Measurements from ENCODE around the gene FGF11. TPM values are rescaled to one million over a fixed set of nuclear protein-coding genes. Genes with fewer than 3 reads are reported as not detected.

Gene FGF11
- polyA plus RNA-seq, 3 donors from 2014 or later: not detected

- Mint-ChIP-seq H3K27ac (no peak overlapping the region), H3K36me3 (no peaks in the 10 kb centered on the region), H3K4me1 (no peaks in the 10 kb centered on the region), H3K4me3 (no peak overlapping the region), H3K27me3 (ENCODE audit: low read depth in 3 of 3) (peaks cover 0 to 2% (median 0%) of the 10 kb centered on the region in 3 donors), H3K9me3 (no peaks in the 10 kb centered on the region)
- no peak for DNase-seq
These were observed 11.8 kb upstream of the FGF11 start for GRCh38 chr17:7427549-7427948.

- H3K27ac Mint-ChIP-seq: no peak within 1 kb of the TSS
- H3K4me1 Mint-ChIP-seq: no peaks in the 10 kb centered on the region
- no peak for DNase-seq
- no peaks in the 10 kb centered on the region for H3K9me3 Mint-ChIP-seq
- H3K36me3 Mint-ChIP-seq: no peaks in the 10 kb centered on the region
- peaks cover 0 to 2% (median 0%) of the 10 kb centered on the region in 3 donors for H3K27me3 Mint-ChIP-seq (ENCODE audit: low read depth in 3 of 3)
- H3K4me3 Mint-ChIP-seq: no peak within 1 kb of the TSS
These were observed 10.8 kb upstream of the FGF11 start, which contains the start of gene SPEM3 for GRCh38 chr17:7428557-7428956. Gene SPEM3 (plus strand): TSS chr17:7428857. CDS start chr17:7428903, 46 bp downstream.

GRCh38 chr17:7429722-7430121, 9.6 kb upstream of the FGF11 start:
- Mint-ChIP-seq H3K4me1 (peaks cover 0 to under 1% of the 10 kb centered on the region in 2 donors), H3K9me3 (no peaks in the 10 kb centered on the region), H3K27me3 (ENCODE audit: low read depth in 3 of 3) (peaks cover 0 to 2% (median 0%) of the 10 kb centered on the region in 3 donors), H3K4me3 (no peak overlapping the region), H3K27ac (no peak overlapping the region), H3K36me3 (no peaks in the 10 kb centered on the region)
- no peak for DNase-seq

- no peak for DNase-seq
- peaks cover 7 to 12% (median 10%) of the 10 kb centered on the region in 3 donors for H3K27me3 Mint-ChIP-seq (ENCODE audit: low read depth in 3 of 3)
- H3K4me1 Mint-ChIP-seq: peaks cover 11 to 12% of the 10 kb centered on the region in 2 donors
- no peak overlapping the region for H3K27ac Mint-ChIP-seq
- H3K36me3 Mint-ChIP-seq: no peaks in the 10 kb centered on the region
- no peak overlapping the region for H3K4me3 Mint-ChIP-seq
- no peaks in the 10 kb centered on the region for H3K9me3 Mint-ChIP-seq
These were observed 8.1 kb upstream of the FGF11 start for GRCh38 chr17:7431231-7431630.

GRCh38 chr17:7432296-7432695, 7.0 kb upstream of the FGF11 start:
- H3K4me1 Mint-ChIP-seq: peaks cover 18 to 21% of the 10 kb centered on the region in 2 donors
- no peaks in the 10 kb centered on the region for H3K9me3 Mint-ChIP-seq
- H3K27ac Mint-ChIP-seq: no peak overlapping the region
- H3K27me3 Mint-ChIP-seq (ENCODE audit: low read depth in 3 of 3): peaks cover 10 to 14% (median 13%) of the 10 kb centered on the region in 3 donors
- H3K4me3 Mint-ChIP-seq: no peak overlapping the region
- H3K36me3 Mint-ChIP-seq: no peaks in the 10 kb centered on the region
- DNase-seq: no peak

- peaks cover 27 to 29% (median 28%) of the 10 kb centered on the region in 3 donors for H3K27me3 Mint-ChIP-seq (ENCODE audit: low read depth in 3 of 3)
- peaks cover 7 to 10% (median 10%) of the 10 kb centered on the region in 3 donors for H3K36me3 Mint-ChIP-seq
- DNase-seq: no peak
- H3K4me3 Mint-ChIP-seq: peak overlapping the region; percentile 93 to 96 (median 96)
- H3K9me3 Mint-ChIP-seq: no peaks in the 10 kb centered on the region
- H3K4me1 Mint-ChIP-seq: peaks cover 38 to 40% of the 10 kb centered on the region in 2 donors
- H3K27ac Mint-ChIP-seq: peak overlapping the region; percentile 90 to 97 (median 95)
These were observed 3.4 kb upstream of the FGF11 start for GRCh38 chr17:7435676-7436555.

- Mint-ChIP-seq H3K9me3 (no peaks in the 10 kb centered on the region), H3K4me1 (peaks cover 38 to 40% of the 10 kb centered on the region in 2 donors), H3K27ac (peak overlapping the region; percentile 86 to 95 (median 89)), H3K36me3 (peaks cover 7 to 10% (median 10%) of the 10 kb centered on the region in 3 donors), H3K4me3 (peak overlapping the region; percentile 93 to 96 (median 96)), H3K27me3 (ENCODE audit: low read depth in 3 of 3) (peaks cover 27 to 30% (median 27%) of the 10 kb centered on the region in 3 donors)
- DNase-seq: peak; percentile 75 to 82 (median 79)
These were observed 2.5 kb upstream of the FGF11 start for GRCh38 chr17:7436556-7437368.

- Mint-ChIP-seq H3K4me1 (peaks cover 38 to 40% of the 10 kb centered on the region in 2 donors), H3K27me3 (ENCODE audit: low read depth in 3 of 3) (peaks cover 29 to 32% (median 31%) of the 10 kb centered on the region in 3 donors), H3K27ac (no peak overlapping the region), H3K4me3 (peak overlapping the region; percentile 43 to 86 (median 66)), H3K36me3 (peaks cover 7 to 12% (median 10%) of the 10 kb centered on the region in 3 donors), H3K9me3 (no peaks in the 10 kb centered on the region)
- no peak for DNase-seq
These were observed 1.9 kb upstream of the FGF11 start for GRCh38 chr17:7437369-7437863.

GRCh38 chr17:7437950-7438614, 1.2 kb upstream of the FGF11 start:
- Mint-ChIP-seq H3K4me1 (peaks cover 38 to 40% of the 10 kb centered on the region in 2 donors), H3K4me3 (peak overlapping the region; percentile 56 to 86 (median 66)), H3K27ac (peak overlapping the region in 2 of 6 donors; percentile 21 to 72), H3K36me3 (peaks cover 7 to 13% (median 10%) of the 10 kb centered on the region in 3 donors), H3K9me3 (peaks cover 0 to 1% (median 0%) of the 10 kb centered on the region in 6 donors), H3K27me3 (ENCODE audit: low read depth in 3 of 3) (peaks cover 29 to 34% (median 33%) of the 10 kb centered on the region in 3 donors)
- no peak for DNase-seq

- peaks cover 7 to 13% (median 10%) of the 10 kb centered on the region in 3 donors for H3K36me3 Mint-ChIP-seq
- peaks cover 0 to 1% (median 0%) of the 10 kb centered on the region in 6 donors for H3K9me3 Mint-ChIP-seq
- DNase-seq: no peak
- peak overlapping the region in 1 of 6 donors; percentile 13 for H3K27ac Mint-ChIP-seq
- H3K4me1 Mint-ChIP-seq: peaks cover 38 to 40% of the 10 kb centered on the region in 2 donors
- peaks cover 33 to 34% (median 34%) of the 10 kb centered on the region in 3 donors for H3K27me3 Mint-ChIP-seq (ENCODE audit: low read depth in 3 of 3)
- H3K4me3 Mint-ChIP-seq: peak overlapping the region; percentile 53 to 69 (median 56)
These were observed 454 bp upstream of the FGF11 start for GRCh38 chr17:7438656-7439460.

GRCh38 chr17:7440113-7440833, 961 bp downstream of the FGF11 start:
- no peak overlapping the region for H3K27ac Mint-ChIP-seq
- H3K4me1 Mint-ChIP-seq: peaks cover 36 to 37% of the 10 kb centered on the region in 2 donors
- H3K4me3 Mint-ChIP-seq: peak overlapping the region in 3 of 5 donors; percentile 34 to 72 (median 66)
- peaks cover 0 to 1% (median 0%) of the 10 kb centered on the region in 6 donors for H3K9me3 Mint-ChIP-seq
- H3K36me3 Mint-ChIP-seq: peaks cover 7 to 13% (median 10%) of the 10 kb centered on the region in 3 donors
- DNase-seq: no peak
- H3K27me3 Mint-ChIP-seq (ENCODE audit: low read depth in 3 of 3): peaks cover 28 to 36% (median 31%) of the 10 kb centered on the region in 3 donors

GRCh38 chr17:7440834-7441195, 1.5 kb downstream of the FGF11 start:
- Mint-ChIP-seq H3K4me3 (no peak overlapping the region), H3K27ac (no peak overlapping the region), H3K27me3 (ENCODE audit: low read depth in 3 of 3) (peaks cover 28 to 38% (median 29%) of the 10 kb centered on the region in 3 donors), H3K36me3 (peaks cover 7 to 13% (median 10%) of the 10 kb centered on the region in 3 donors), H3K9me3 (peaks cover 0 to 1% (median 0%) of the 10 kb centered on the region in 6 donors), H3K4me1 (peaks cover 39% of the 10 kb centered on the region in 2 donors)
- DNase-seq: no peak

Data from immature natural killer cell (primary cell).